WERI-Rb-1 (cell line): ENCODE results near the gene CTRB2.
"Not testable (repeated sequence)": the region's sequence is repeated elsewhere in the genome, so short reads cannot be mapped to it uniquely, and the experiment has no call there.

Experiments used
- DNase-seq: peaks from one replicate; pipeline ENCODE4 v3.0.0-alpha.2; 2020
- H3K27ac ChIP-seq: fragments of 250-450 bp; sonication (Bioruptor Pico); 2 replicates; pipeline ENCODE4 v1.5.1; 2020; ENCODE audit warnings: mild to moderate bottlenecking, moderate library complexity
- H3K27me3 ChIP-seq: fragments of 250-450 bp; sonication (Bioruptor Pico); 2 replicates; pipeline ENCODE4 v1.5.1; 2021; ENCODE audit warnings: mild to moderate bottlenecking, low read depth, moderate library complexity; ENCODE audit not compliant: insufficient read depth, severe bottlenecking
- H3K36me3 ChIP-seq: fragments of 250-450 bp; sonication (Bioruptor Pico); 2 replicates; pipeline ENCODE4 v1.5.1; 2020; ENCODE audit warnings: mild to moderate bottlenecking, moderate library complexity
- H3K4me3 ChIP-seq: 2 replicates; pipeline ENCODE4 v1.5.1; 2011; ENCODE audit warnings: low read depth, mild to moderate bottlenecking, control low read depth, low read length
- H3K9me3 ChIP-seq: fragments of 250-450 bp; sonication (Bioruptor Pico); 2 replicates; pipeline ENCODE4 v1.5.1; 2021; ENCODE audit warnings: mild to moderate bottlenecking, moderate library complexity; ENCODE audit not compliant: severe bottlenecking
- TF ChIP-seq, protein P1 (sequence below): IDR thresholded peaks from 2 replicates; pipeline ENCODE4 v1.5.1; 2011; ENCODE audit warnings: low read depth, mild to moderate bottlenecking, control low read depth, inconsistent platforms, low read length

The CTRB2 gene

GRCh38 chr16:75243667-75244224 is 36.8 kb upstream of the CTRB2 start:
- H3K4me3 ChIP-seq: no peak overlapping the region
- no peak for DNase-seq
- no peak overlapping the region for H3K27ac ChIP-seq
- peaks cover 7% of the 10 kb centered on the region for H3K36me3 ChIP-seq
- TF ChIP-seq, protein P1, sequence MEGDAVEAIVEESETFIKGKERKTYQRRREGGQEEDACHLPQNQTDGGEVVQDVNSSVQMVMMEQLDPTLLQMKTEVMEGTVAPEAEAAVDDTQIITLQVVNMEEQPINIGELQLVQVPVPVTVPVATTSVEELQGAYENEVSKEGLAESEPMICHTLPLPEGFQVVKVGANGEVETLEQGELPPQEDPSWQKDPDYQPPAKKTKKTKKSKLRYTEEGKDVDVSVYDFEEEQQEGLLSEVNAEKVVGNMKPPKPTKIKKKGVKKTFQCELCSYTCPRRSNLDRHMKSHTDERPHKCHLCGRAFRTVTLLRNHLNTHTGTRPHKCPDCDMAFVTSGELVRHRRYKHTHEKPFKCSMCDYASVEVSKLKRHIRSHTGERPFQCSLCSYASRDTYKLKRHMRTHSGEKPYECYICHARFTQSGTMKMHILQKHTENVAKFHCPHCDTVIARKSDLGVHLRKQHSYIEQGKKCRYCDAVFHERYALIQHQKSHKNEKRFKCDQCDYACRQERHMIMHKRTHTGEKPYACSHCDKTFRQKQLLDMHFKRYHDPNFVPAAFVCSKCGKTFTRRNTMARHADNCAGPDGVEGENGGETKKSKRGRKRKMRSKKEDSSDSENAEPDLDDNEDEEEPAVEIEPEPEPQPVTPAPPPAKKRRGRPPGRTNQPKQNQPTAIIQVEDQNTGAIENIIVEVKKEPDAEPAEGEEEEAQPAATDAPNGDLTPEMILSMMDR: no peak
- no peaks in the 10 kb centered on the region for H3K9me3 ChIP-seq
- no peaks in the 10 kb centered on the region for H3K27me3 ChIP-seq

DNA sequence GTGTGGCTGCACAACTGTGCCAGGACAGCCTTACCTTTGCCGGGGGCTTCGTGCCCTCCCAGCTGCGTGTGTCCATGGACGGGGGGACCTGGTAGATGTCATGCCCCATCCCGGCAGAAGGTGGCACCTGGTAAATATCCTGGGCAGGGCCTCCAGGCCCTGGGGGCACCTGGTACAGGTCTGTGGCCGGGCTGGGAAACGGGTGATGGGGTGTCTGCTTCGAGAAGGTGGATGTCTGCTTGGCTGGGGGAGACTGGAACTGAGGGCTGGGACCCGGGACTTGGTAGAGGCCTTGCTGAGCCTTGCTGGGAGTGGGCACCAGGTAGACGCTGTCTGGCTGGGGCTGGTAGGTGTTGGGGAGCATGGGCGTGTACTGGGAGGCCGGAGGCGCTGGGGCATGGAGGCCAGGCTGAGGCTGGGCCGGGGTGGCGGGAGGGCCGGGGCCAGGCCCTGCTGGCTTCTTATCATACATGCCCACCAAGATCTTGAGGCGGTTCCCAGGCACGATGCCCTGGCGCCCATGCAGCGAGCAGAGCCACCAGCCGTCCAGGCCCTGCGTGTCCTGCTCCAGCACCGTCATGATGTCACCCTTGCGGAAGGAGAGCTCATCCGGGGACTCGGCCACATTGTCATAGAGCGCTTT is 35.6 kb upstream of the CTRB2 start:
- H3K36me3 ChIP-seq: peaks cover 11% of the 10 kb centered on the region
- H3K27me3 ChIP-seq, DNase-seq: not testable (repeated sequence)

DNA sequence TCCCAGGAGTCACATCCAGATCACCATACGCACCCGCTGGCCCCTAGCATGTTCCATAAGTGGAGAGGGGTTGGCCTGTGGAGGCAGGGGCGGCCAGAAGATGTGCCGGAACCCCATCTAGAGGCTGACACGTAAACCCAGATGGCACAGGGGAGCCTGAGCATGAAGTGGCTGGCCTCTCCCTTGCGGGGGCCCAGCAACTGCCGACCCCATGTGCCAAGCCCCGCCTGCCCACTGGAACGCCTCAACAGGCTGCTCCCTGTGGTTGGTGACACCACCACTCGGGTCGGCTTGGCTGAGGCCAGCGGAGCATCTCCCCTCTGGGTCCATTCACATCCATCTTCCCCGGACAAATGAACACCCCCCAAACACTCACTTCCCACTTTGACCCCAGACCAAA is 35.0 kb upstream of the CTRB2 start:
- no peaks in the 10 kb centered on the region for H3K27me3 ChIP-seq
- peaks cover 12% of the 10 kb centered on the region for H3K36me3 ChIP-seq
- TF ChIP-seq, protein P1: no peak
- H3K9me3 ChIP-seq: no peaks in the 10 kb centered on the region
- H3K27ac ChIP-seq: no peak overlapping the region
- DNase-seq: no peak
- no peak overlapping the region for H3K4me3 ChIP-seq

More for the DNA sequence above, 35.6 kb upstream of the CTRB2 start:
- not testable (repeated sequence) for H3K9me3 ChIP-seq, H3K27ac ChIP-seq, H3K4me3 ChIP-seq

GRCh38 chr16:75241412-75241811 is 34.5 kb upstream of the CTRB2 start:
- H3K27me3 ChIP-seq: no peaks in the 10 kb centered on the region
- H3K4me3 ChIP-seq: no peak overlapping the region
- no peak overlapping the region for H3K27ac ChIP-seq
- H3K36me3 ChIP-seq: peaks cover 14% of the 10 kb centered on the region
- TF ChIP-seq, protein P1: no peak
- no peak for DNase-seq
- no peaks in the 10 kb centered on the region for H3K9me3 ChIP-seq

DNA sequence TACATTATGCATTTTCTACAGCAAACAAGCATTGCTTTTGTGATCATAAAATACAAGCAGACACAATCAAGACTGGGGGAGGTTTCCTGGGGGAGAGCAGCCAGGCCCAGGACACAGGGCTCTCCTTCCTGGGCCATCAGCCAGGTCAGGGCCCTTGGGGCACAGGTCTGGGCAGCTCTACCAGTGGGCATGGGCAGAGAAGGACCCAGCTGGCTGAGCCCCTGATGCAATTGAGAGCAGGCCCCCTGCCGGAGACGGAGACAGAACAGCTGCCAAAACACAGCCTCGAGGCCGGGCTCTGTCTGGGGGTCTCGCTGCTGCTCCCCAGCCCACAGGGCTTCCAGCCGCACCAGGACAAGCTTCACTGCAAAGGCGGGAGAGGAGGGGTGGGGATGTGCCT is 33.7 kb upstream of the CTRB2 start:
- H3K27ac ChIP-seq: not testable (repeated sequence)

GRCh38 chr16:75239542-75240122 is 32.7 kb upstream of the CTRB2 start:
- no peak overlapping the region for H3K27ac ChIP-seq
- no peak for DNase-seq
- H3K27me3 ChIP-seq: no peaks in the 10 kb centered on the region

More for the DNA sequence above, 33.7 kb upstream of the CTRB2 start:
- H3K9me3 ChIP-seq, DNase-seq, H3K4me3 ChIP-seq, H3K27me3 ChIP-seq: not testable (repeated sequence)
- peaks cover 20% of the 10 kb centered on the region for H3K36me3 ChIP-seq

More at GRCh38 chr16:75239542-75240122, 32.7 kb upstream of the CTRB2 start:
- Histone ChIP-seq H3K36me3 (peaks cover 30% of the 10 kb centered on the region), H3K9me3 (no peaks in the 10 kb centered on the region), H3K4me3 (no peak overlapping the region)
- TF ChIP-seq, protein P1: no peak
